CD4-positive, alpha-beta T cell treated with Interleukin-17A for 1 hour (primary cell): ENCODE results near the gene EIF1.
"Not testable (repeated sequence)": the region's sequence is repeated elsewhere in the genome, so short reads cannot be mapped to it uniquely, and the experiment has no call there.

Experiments used
- DNase-seq: peaks from one replicate; pipeline ENCODE4 v3.0.0-alpha.2; 2020

Gene EIF1

DNA sequence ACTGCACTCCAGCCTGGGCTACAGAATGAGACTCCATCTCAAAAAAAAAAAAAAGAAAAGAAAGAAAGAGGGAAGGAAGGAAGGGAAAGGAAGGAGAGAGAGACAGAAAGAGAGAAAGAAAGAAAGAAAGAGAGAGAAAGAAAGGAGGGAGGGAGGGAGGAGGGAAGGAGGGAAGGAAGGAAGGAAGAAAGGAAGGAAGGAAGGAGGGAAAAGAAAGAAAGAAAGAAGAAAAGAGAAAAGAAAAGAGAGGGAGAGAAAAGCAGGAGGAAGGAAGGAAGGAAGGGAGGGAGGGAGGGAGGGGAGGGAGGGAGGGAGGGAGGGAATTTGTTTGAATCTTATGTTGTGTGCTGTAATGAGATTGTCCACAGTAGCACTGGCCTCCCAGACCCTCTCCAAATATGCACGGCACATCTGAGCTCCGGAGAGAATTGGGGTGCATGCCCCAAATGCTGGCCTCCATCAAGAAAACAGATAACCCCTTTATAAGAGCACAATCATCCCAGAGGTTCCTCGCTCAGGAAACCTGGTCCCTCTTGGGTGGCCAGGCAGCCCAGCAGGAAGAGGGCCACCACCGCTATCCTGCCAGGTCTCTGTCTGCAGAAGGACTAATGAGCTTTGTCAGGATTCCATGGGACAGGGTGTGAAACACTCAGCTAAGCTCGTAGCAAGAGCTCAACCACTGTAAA lies 8.8 kb upstream of the EIF1 start:
- DNase-seq = no peak

- no peak for DNase-seq
Measured at GRCh38 chr17:41680426-41681040, 8.2 kb upstream of the EIF1 start.

GRCh38 chr17:41681776-41682175 lies 6.9 kb upstream of the EIF1 start:
- DNase-seq = no peak

DNA sequence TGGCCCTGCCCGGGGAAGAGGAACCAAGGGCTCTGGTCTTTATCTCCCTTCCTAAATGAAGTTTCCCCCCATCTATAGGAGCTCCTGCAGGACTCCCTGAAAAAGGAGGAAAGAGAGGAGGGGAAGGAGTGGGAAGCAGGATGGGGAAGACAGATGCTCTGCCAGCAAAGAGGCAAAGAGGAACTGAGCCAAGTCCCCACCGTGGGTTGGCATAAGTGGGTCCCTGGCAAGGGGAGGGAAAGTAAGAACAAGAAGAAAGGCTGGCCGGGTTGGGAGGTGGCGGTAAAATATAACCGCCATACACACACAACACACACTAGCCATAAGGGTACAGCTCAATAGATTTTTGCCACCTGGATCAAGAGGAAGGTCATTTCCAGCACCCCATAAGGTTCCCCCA lies 6.1 kb upstream of the EIF1 start:
- no peak for DNase-seq

DNA sequence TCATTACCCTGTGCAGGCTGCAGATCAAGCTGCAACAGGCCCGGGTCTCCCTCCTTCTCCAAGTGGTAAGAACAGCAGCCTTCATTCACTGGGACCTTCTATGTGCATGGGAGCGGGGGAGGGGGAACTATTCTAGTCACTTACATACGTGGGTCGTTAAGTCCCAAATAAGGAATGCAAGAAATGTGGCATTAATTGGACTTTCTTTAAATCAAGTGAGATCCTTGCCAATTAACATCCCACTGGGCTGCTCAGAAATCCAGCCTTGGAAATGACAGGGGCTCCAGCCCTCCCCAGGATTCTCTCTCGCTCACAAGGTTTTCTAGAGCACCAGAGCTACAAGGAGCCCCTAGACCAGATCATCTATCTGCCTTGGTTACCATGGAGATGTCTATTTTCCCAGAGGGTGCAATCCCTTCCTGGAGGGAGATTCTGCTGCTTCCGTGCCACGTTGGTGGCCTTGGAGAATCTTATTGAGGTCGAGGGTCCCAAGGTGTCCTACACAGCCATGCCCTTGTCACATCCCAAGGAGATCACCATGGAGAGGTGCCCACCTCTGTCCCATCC lies 5.2 kb upstream of the EIF1 start:
- no peak for DNase-seq

- no peak for DNase-seq
Measured at GRCh38 chr17:41684035-41684434, 4.7 kb upstream of the EIF1 start.

DNA sequence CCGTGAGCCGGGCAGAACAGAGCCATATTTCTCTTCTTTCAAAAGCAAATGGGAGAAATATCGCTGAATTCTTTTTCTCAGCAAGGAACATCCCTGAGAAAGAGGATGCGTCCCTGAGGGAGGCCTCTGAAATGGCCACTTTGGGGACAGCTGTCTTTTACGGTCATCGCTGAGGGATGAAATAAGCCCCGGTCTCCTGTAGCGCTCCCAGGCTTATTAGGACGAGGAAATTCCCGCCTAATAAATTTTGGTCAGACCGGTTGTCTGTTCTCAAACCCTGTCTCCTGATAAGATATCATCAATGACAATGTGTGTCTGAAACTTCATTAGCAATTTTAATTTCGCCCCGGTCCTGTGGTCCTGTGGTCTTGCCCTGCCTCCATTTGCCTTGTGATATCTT lies 2.9 kb upstream of the EIF1 start:
- not testable (repeated sequence) for DNase-seq

- no peak for DNase-seq
Measured at GRCh38 chr17:41686281-41686680, 2.4 kb upstream of the EIF1 start.

GRCh38 chr17:41687828-41688640 lies 651 bp upstream of the EIF1 start:
- peak; percentile 81 for DNase-seq

- peak; percentile 80 for DNase-seq
Measured at GRCh38 chr17:41689497-41690299, 1.0 kb downstream of the EIF1 start.

GRCh38 chr17:41690497-41690896 lies 1.8 kb downstream of the EIF1 start:
- DNase-seq = peak; percentile 24

DNA sequence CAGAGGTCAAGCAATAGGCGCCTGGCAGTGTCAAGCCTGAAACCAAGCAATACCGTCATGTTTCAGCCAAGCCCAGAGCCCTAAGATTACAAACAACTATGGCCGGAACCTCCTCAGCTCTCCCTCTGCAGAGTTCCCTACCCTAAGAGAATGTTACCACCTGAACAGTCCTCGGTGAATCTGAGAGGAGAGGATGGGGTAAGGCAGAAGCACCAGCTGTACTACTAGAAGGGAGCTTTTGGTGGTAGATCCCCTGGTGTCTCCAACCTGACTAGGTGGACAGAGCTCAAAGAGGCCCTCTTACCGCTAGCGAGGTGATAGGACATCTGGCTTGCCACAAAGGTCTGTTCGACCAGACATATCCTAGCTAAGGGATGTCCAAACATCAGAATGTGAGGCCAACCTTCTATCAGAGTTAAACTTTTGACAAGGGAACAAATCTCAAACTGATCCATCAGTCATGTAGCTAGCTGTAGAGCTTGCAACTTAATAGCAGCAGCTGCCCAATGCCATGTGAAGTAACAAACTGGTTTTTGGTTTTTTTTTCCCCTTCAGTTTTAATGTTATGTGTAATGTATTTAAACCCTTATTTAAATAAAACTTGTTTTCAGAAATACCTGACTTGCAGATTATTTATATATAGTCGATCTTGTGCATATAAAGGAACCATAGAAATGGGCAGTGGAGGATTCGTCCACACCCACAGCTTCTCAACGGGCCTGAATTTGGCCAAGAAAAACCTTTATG lies 2.5 kb downstream of the EIF1 start:
- peak; percentile 51 for DNase-seq

- DNase-seq = peak; percentile 51
Measured at GRCh38 chr17:41692722-41693521, 4.2 kb downstream of the EIF1 start.

DNA sequence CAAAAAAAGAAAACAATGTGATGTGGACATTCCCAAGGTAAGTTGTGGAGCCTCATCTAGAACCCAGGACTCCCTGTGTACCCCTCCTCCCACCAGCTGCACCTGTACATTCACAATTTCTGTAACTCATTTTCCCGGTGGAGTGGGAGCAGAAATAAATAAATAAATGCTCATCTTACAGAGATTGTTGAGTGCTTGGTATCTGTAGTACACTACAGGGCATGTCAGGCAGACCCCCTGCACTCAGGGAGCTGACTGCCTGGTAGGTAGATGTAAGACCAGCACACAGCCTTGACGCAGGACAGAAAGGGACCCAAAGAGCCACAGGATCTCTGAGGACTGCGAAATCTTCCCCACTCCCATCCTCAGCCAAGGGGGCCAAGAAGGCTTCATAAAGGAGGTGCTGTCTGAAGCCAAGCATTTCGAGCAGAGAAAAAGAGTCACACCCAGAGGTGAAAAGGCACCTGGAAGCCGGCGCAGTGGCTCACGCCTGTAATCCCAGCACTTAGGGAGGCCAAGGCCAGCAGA lies 6.5 kb downstream of the EIF1 start:
- no peak for DNase-seq

DNA sequence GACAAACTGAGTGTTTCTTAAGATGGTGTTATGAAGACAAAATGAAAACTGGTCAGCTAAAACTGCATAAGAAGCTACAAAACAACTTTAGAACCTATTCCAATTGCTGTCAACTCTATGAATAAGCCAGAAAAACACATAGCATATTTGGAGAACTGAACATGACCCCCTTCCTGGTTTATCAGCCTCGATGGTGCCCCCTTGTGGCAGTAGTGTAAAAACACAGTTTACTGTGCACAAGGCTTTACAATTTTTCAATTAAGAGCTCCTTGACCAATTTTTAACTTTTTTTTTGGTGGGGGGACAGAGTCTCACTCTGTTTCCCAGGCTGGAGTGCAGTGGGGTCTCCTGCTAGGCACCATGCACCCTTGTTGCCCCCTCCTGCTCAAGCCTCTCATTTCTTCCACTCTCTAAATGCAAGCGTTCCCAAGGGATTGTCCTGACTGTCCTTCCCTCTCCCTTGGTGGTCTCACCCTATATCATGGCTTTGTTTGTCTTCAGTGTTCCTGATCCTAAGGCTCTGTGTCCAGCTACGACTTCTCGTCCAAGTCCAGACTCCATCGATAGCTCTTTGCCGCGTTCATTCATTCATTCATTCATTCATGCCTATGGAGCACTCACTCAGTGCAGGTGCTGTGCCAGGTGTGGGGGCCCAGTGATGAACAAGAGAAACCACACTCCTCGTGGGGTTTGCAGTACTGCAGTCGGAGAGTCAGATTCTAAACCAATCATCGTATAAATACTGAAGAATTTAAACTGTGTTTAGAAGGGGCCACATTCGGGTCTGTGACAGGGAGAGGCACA lies 7.5 kb downstream of the EIF1 start:
- peak; percentile 84 for DNase-seq

- no peak for DNase-seq
Measured at GRCh38 chr17:41697122-41697962, 8.7 kb downstream of the EIF1 start.

DNA sequence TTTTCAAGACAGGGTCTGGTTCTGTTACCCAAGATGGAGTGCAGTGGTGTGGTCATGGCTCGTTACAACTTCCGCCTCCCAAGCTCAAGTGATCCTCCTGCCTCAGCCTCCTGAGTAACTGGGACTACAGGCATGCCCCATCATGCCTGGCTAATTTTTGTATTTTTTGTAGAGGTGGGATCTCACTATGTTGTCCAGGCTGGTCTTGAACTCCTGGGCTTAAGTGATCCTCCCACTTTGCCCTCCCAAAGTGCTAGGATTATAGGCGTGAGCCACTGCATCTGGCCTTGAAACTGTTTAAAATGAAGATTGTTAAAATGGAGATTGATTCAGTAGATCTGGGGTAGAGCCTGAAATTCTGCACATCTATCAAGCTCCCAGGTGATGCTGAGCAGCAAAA lies 12.2 kb downstream of the EIF1 start:
- not testable (repeated sequence) for DNase-seq

DNA sequence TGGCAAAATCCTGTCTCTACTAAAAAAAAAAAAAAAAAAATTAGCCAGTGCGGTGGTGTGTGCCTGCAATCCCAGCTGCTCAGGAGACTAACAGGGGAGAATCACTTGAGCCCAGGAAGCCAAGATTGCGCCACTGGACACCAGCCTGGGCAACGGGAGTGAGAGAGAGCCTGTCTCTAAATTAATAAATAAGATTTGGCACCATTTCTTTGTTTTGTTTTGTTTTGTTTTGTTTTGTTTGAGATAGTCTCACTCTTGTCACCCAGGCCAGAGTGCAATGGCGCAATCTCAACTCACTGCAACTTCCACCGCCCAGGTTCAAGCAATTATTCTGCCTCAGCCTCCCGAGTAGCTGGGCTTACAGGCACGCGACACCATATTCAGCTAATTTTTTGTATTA lies 14.0 kb downstream of the EIF1 start:
- DNase-seq = no peak
